ENCODE measurements around the gene SNRPB2.

The SNRPB2 gene

DNA sequence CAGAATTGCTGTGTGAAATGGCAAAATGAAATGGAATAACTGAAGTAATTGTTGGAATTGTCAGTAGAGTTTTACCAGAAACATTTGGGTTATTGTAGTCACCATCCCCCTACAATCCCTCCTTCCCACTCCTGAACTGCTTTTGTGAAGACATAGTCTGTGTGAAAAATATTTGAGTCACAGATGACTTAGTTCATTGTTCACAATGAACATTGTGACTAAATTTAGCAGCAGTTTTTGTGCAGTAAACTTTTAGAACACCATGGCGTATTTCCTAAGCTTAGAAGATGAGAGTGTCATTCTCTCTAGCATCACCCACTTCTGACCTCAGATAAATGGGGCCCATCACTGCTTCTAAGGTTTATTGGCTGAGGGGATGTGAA lies 29.3 kb downstream of the SNRPB2 start:
- peak; percentile 4 for DNase-seq (ENCODE audit: low read depth)
- H3K4me3 ChIP-seq (ENCODE audit: low read length): no peak overlapping the region
- TF ChIP-seq, protein P1, sequence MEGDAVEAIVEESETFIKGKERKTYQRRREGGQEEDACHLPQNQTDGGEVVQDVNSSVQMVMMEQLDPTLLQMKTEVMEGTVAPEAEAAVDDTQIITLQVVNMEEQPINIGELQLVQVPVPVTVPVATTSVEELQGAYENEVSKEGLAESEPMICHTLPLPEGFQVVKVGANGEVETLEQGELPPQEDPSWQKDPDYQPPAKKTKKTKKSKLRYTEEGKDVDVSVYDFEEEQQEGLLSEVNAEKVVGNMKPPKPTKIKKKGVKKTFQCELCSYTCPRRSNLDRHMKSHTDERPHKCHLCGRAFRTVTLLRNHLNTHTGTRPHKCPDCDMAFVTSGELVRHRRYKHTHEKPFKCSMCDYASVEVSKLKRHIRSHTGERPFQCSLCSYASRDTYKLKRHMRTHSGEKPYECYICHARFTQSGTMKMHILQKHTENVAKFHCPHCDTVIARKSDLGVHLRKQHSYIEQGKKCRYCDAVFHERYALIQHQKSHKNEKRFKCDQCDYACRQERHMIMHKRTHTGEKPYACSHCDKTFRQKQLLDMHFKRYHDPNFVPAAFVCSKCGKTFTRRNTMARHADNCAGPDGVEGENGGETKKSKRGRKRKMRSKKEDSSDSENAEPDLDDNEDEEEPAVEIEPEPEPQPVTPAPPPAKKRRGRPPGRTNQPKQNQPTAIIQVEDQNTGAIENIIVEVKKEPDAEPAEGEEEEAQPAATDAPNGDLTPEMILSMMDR (IDR thresholded peaks at IDR 0.05; ENCODE audit: insufficient read depth, low read depth, low read length, missing control alignments): no peak

DNA sequence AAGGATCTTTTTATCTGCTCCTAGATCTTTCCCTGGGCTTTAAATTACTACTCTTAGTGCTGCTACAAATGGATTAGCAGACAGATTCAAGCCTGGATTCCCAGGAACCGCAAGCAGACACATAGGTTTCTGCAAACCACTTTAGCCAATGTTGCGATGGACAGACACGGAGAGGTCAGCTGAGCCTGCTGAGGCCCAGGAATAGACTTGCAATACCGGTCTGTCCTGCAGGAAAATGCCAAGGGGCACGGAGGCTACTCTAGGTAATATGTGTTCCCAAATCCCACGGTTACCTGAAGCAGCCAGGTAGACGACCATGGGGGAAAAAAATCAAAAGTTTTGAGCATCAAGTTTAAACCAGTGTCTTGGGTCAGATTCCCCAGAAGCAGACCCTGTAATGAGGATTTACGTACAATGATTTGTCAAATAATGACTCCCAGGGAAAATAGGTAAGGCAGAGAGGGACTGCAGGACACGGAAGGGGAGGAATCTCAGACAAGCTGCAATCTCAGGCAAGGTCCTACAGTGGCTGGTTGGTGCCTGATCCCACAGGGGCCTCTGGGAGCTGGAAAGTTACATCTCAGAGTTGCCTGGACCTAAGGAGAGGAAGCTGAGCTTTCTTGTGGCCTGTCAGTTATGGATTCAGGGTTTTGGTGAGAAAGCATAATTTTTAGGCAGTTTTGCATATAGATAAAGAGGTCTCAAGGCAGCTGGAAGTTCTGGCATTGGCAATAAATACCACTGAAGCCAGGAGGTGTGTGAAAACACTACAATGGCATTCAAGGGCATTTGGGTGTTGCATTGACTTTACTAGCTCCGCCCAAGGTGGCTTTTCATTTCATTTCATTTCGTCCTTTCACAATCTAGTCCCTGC lies 30.8 kb downstream of the SNRPB2 start:
- peak; percentile 30 for DNase-seq (ENCODE audit: low read depth)
- TF ChIP-seq, protein P1 (IDR thresholded peaks at IDR 0.05; ENCODE audit: insufficient read depth, low read depth, low read length, missing control alignments): no peak
- H3K4me3 ChIP-seq (ENCODE audit: low read length): no peak overlapping the region

DNA sequence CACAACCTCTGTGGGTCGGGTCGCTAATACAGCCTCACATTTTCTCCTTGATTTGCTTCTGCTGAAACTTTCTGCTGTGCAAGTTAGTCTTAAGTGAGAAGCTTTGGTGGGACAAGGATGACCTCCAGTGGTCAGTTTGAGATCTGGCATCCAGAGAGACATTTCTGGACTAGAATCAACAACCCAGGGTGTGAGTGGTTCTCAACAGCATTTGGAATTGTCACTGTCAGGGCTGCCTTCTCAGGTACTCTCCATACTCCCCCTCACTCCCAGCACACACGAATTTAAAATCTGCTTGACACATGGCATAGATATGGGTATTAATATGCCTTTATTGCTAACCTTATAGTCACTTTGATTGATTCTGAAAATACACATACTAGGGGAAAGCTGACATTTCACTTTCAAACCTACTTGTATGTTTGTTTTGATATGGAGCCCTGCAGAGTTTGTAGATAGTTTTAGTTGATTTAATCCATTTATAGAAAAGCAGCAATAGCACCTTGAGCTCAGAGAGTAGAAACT lies 31.5 kb downstream of the SNRPB2 start:
- TF ChIP-seq, protein P1 (IDR thresholded peaks at IDR 0.05; ENCODE audit: insufficient read depth, low read depth, low read length, missing control alignments): peak; percentile 80
- peak; percentile 76 for DNase-seq (ENCODE audit: low read depth)
- no peak overlapping the region for H3K4me3 ChIP-seq (ENCODE audit: low read length)

DNA sequence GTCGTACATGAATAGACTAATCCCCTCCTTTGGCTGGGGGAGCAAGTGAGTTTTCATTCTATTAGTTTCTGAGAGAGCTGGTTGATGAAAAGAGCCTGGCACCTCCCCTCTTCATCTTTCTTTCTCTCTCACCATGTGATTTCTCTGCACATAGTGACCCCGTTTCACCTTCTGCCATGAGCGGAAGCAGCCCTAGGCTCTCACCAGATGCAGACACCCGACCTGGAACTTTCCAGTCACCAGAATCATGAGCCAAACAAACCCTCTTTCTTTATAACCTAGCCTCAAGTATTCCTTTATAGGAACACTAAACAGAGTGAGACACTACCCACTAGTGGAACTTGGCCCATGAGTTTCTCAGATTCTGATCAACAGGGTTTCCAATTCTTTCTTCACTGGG lies 34.7 kb downstream of the SNRPB2 start:
- no peak overlapping the region for H3K4me3 ChIP-seq (ENCODE audit: low read length)
- TF ChIP-seq, protein P1 (IDR thresholded peaks at IDR 0.05; ENCODE audit: insufficient read depth, low read depth, low read length, missing control alignments): no peak
- DNase-seq (ENCODE audit: low read depth): no peak

DNA sequence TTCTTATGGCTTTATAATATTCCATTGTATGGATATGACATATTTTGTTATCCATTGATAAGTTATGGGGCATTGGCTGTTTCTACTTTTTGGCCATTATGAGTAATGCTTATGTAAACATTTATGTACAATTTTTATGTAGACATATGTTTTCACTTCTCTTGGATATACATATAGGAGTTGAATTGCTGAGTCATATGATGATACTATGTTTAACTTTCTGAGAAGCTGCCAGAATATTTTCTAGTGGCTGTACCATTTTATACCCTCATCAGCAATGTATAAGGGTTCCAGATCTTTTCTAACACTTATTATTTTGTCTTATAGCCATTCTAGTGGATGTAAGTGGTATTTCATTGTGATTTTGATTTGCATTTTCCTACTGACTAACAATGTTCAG lies 41.4 kb downstream of the SNRPB2 start:
- TF ChIP-seq, protein P1 (IDR thresholded peaks at IDR 0.05; ENCODE audit: insufficient read depth, low read depth, low read length, missing control alignments): no peak
- DNase-seq (ENCODE audit: low read depth): no peak
- no peak overlapping the region for H3K4me3 ChIP-seq (ENCODE audit: low read length)

DNA sequence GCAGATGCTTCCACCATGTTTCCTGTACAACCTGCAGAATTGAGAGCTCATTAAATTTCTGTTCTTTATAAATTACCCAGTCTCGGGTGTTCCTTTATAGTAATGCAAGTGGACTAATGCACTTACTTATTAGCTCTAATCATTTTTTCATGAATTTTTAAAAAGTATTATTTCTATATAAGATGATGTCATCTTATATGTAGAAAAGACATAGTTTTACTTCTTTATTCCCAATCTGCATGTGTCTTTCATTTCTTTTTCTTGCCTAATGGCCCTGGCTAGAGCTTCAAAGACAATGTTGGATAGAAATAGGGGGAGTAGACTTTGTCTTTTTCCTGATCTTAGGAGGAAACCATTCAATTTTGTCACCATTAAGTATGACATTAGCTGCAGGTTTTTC lies 46.1 kb downstream of the SNRPB2 start:
- TF ChIP-seq, protein P1 (IDR thresholded peaks at IDR 0.05; ENCODE audit: insufficient read depth, low read depth, low read length, missing control alignments): no peak
- H3K4me3 ChIP-seq (ENCODE audit: low read length): no peak overlapping the region
- DNase-seq (ENCODE audit: low read depth): no peak

Data from epithelial cell of esophagus (primary cell).